Karpas-422 (cell line): ENCODE results near the gene TMEM132E. TPM values are rescaled to one million over a fixed set of nuclear protein-coding genes. Genes with fewer than 3 reads are reported as not detected.

Experiments
- DNase-seq: peaks from one replicate; pipeline ENCODE4 v3.0.0-alpha.2; 2015
- H2AFZ ChIP-seq: fragments of 200-600 bp; sonication (generic); 2 replicates; pipeline ENCODE4 v1.6.1; 2014; ENCODE audit warnings: antibody characterized with exemption, low read length, mixed read lengths
- H3K27ac ChIP-seq: fragments of 200-600 bp; sonication (generic); 2 replicates; pipeline ENCODE4 v1.5.1; 2014; ENCODE audit warnings: mild to moderate bottlenecking, low read length, moderate library complexity
- H3K27me3 ChIP-seq: fragments of 200-600 bp; sonication (generic); 2 replicates; pipeline ENCODE4 v1.6.1; 2014; ENCODE audit warnings: low read length, mixed read lengths
- H3K36me3 ChIP-seq: fragments of 200-600 bp; sonication (generic); 2 replicates; pipeline ENCODE4 v1.6.1; 2014; ENCODE audit warnings: low read length, mixed read lengths; ENCODE audit not compliant: insufficient read depth
- H3K4me1 ChIP-seq: fragments of 200-600 bp; sonication (generic); 2 replicates; pipeline ENCODE4 v1.6.1; 2014; ENCODE audit warnings: mild to moderate bottlenecking, low read length, mixed read lengths
- H3K4me2 ChIP-seq: fragments of 200-600 bp; sonication (generic); 2 replicates; pipeline ENCODE4 v1.6.1; 2014; ENCODE audit warnings: low read length, low read depth, mild to moderate bottlenecking; ENCODE audit not compliant: poor library complexity, severe bottlenecking
- H3K4me3 ChIP-seq: fragments of 200-600 bp; sonication (generic); 2 replicates; pipeline ENCODE4 v1.5.1; 2014; ENCODE audit warnings: mild to moderate bottlenecking, antibody characterized with exemption, low read length, mixed read lengths
- H3K79me2 ChIP-seq: fragments of 200-600 bp; sonication (generic); 2 replicates; pipeline ENCODE4 v1.6.1; 2014; ENCODE audit warnings: mild to moderate bottlenecking, low read length, mixed read lengths
- H3K9ac ChIP-seq: fragments of 200-600 bp; sonication (generic); 2 replicates; pipeline ENCODE4 v1.6.0; 2014; ENCODE audit warnings: low read length
- H3K9me2 ChIP-seq: fragments of 200-600 bp; sonication (generic), shearing (Covaris generic); replicated peaks from 2 replicates; pipeline ENCODE4 v1.6.0; 2014; ENCODE audit warnings: mild to moderate bottlenecking, low read length, moderate library complexity; ENCODE audit not compliant: insufficient read depth
- H3K9me3 ChIP-seq: fragments of 300-700, 200-600 bp; sonication (generic); 2 replicates; pipeline ENCODE4 v1.6.1; 2014; ENCODE audit warnings: low read length, mixed read lengths
- H4K20me1 ChIP-seq: fragments of 200-600 bp; sonication (generic); 2 replicates; pipeline ENCODE4 v1.6.1; 2014; ENCODE audit warnings: mild to moderate bottlenecking, antibody characterized with exemption, low read length, low read depth; ENCODE audit not compliant: insufficient read depth
- total RNA-seq: library from RNA; depleted of rRNA; stranded (reverse); fragments of >200 nt; shearing (Covaris generic); gene quantifications from 2 replicates; pipeline ENCODE4 v1.2.3, GENCODE V29; 2014; ENCODE audit warnings: low replicate concordance

The TMEM132E gene
- total RNA-seq, 1 experiment from 2014 or later: not detected

- Histone ChIP-seq H3K27ac (no peak overlapping the region), H3K9me3 (no peaks in the 10 kb centered on the region), H3K4me1 (no peaks in the 10 kb centered on the region), H3K79me2 (no peaks in the 10 kb centered on the region), H2AFZ (no peak overlapping the region), H3K36me3 (no peaks in the 10 kb centered on the region), H3K4me2 (no peak overlapping the region), H3K27me3 (no peaks in the 10 kb centered on the region), H4K20me1 (no peaks in the 10 kb centered on the region; the same call in 1 of the 2 replicates), H3K9ac (no peak overlapping the region), H3K4me3 (no peak overlapping the region), H3K9me2 (no peaks in the 10 kb centered on the region)
- no peak for DNase-seq
These were observed 3.0 kb downstream of the TMEM132E start for GRCh38 chr17:34582185-34582900.

- Histone ChIP-seq H3K9ac (no peak overlapping the region), H3K27ac (no peak overlapping the region), H3K4me1 (no peaks in the 10 kb centered on the region), H3K9me3 (no peaks in the 10 kb centered on the region), H3K36me3 (no peaks in the 10 kb centered on the region), H3K27me3 (no peaks in the 10 kb centered on the region), H4K20me1 (no peaks in the 10 kb centered on the region; the same call in 1 of the 2 replicates), H3K4me2 (no peak overlapping the region), H2AFZ (no peak overlapping the region), H3K9me2 (no peaks in the 10 kb centered on the region), H3K79me2 (no peaks in the 10 kb centered on the region), H3K4me3 (no peak overlapping the region)
- no peak for DNase-seq
These were observed 3.5 kb downstream of the TMEM132E start for GRCh38 chr17:34582901-34583245.

GRCh38 chr17:34584805-34585416, 5.5 kb downstream of the TMEM132E start:
- Histone ChIP-seq H2AFZ (no peak overlapping the region), H4K20me1 (no peaks in the 10 kb centered on the region), H3K4me1 (no peaks in the 10 kb centered on the region), H3K9ac (no peak overlapping the region), H3K27me3 (no peaks in the 10 kb centered on the region), H3K9me3 (no peaks in the 10 kb centered on the region), H3K79me2 (no peaks in the 10 kb centered on the region), H3K36me3 (no peaks in the 10 kb centered on the region), H3K9me2 (no peaks in the 10 kb centered on the region), H3K4me2 (no peak overlapping the region), H3K27ac (no peak overlapping the region), H3K4me3 (no peak overlapping the region)
- DNase-seq: peak; percentile 68

GRCh38 chr17:34586346-34586846, 7.0 kb downstream of the TMEM132E start:
- H4K20me1 ChIP-seq: no peaks in the 10 kb centered on the region
- no peak overlapping the region for H3K4me2 ChIP-seq
- no peak overlapping the region for H3K27ac ChIP-seq
- no peak overlapping the region for H2AFZ ChIP-seq
- no peaks in the 10 kb centered on the region for H3K9me3 ChIP-seq
- H3K4me3 ChIP-seq: no peak overlapping the region
- no peaks in the 10 kb centered on the region for H3K9me2 ChIP-seq
- no peak for DNase-seq
- H3K79me2 ChIP-seq: no peaks in the 10 kb centered on the region
- H3K9ac ChIP-seq: no peak overlapping the region
- H3K36me3 ChIP-seq: no peaks in the 10 kb centered on the region
- no peaks in the 10 kb centered on the region for H3K27me3 ChIP-seq
- H3K4me1 ChIP-seq: no peaks in the 10 kb centered on the region

GRCh38 chr17:34588266-34588665, 8.9 kb downstream of the TMEM132E start:
- H3K4me3 ChIP-seq: no peak overlapping the region
- H3K27me3 ChIP-seq: no peaks in the 10 kb centered on the region
- no peaks in the 10 kb centered on the region for H3K9me3 ChIP-seq
- H4K20me1 ChIP-seq: no peaks in the 10 kb centered on the region
- no peaks in the 10 kb centered on the region for H3K36me3 ChIP-seq
- H3K4me1 ChIP-seq: no peaks in the 10 kb centered on the region
- no peaks in the 10 kb centered on the region for H3K9me2 ChIP-seq
- H2AFZ ChIP-seq: no peak overlapping the region
- H3K9ac ChIP-seq: no peak overlapping the region
- no peak overlapping the region for H3K4me2 ChIP-seq
- H3K79me2 ChIP-seq: no peaks in the 10 kb centered on the region
- no peak for DNase-seq
- no peak overlapping the region for H3K27ac ChIP-seq

DNA sequence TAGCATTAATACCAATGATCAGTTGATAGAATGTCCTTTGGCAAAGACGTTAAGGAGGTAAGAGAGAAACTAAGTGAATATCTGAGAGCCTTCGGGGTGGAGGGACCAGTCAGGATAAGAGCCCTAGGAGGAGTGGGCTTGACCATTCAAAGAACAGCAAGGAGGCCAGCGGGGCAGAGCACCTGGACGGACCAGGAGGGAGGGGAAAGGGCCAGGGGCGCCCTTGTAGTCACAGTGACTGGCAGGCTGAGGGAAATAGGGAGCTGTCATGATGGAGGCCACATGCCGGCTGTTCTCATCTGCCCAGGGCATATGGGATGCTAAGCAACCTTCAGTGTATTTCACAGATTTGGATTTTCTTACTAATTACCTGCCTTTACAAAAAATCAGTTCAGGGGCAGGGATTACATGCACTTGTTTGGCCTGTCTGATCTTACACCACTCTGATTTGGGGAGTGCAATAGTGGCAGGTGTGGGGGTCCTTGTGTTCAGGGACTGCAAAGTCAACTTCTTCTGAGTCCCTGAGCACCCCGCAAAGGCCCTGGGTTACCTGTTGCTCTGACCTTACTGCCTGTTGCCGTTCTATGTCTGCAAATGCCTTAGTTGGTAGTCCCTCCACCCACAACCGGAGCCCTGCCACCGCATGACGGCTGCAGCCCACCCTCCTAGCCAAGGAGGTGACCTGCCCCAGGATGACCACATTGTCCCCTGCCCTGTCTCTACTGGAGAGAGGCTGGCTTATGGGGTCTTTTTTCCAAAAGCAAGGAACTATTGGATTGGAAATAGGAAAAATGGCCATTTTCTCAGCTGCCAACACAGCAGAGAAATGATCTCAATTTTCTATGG, 10.0 kb downstream of the TMEM132E start:
- no peak overlapping the region for H3K27ac ChIP-seq
- H3K4me2 ChIP-seq: no peak overlapping the region
- no peaks in the 10 kb centered on the region for H3K4me1 ChIP-seq
- H3K27me3 ChIP-seq: no peaks in the 10 kb centered on the region
- no peaks in the 10 kb centered on the region for H4K20me1 ChIP-seq
- no peak overlapping the region for H3K9ac ChIP-seq
- no peaks in the 10 kb centered on the region for H3K36me3 ChIP-seq
- DNase-seq: no peak
- no peak overlapping the region for H3K4me3 ChIP-seq
- no peak overlapping the region for H2AFZ ChIP-seq
- H3K79me2 ChIP-seq: no peaks in the 10 kb centered on the region
- H3K9me3 ChIP-seq: no peaks in the 10 kb centered on the region
- no peaks in the 10 kb centered on the region for H3K9me2 ChIP-seq

DNA sequence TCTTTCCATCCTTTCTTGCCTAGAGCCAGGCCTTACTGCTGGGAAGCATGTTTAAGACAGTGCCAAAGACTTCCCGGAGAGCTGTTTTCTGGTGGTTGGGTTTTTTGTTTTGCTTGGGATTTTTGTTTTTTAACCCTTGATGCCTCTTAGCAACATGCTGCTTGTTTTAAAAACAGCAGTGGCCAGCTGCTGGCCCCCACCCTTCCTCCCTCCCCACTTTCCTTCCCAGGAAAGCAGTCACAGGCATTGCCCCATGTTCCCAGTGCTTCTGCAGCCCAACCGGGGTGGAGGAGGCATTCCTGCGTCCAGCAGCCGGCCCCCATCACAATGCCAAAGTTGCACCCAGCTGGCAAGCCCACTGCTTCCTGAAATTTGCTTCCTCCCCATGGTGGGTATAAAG, 12.6 kb downstream of the TMEM132E start:
- no peak for DNase-seq
- H3K79me2 ChIP-seq: no peaks in the 10 kb centered on the region
- no peaks in the 10 kb centered on the region for H3K27me3 ChIP-seq
- H3K9me3 ChIP-seq: no peaks in the 10 kb centered on the region
- no peak overlapping the region for H3K9ac ChIP-seq
- H3K4me1 ChIP-seq: no peaks in the 10 kb centered on the region
- H3K27ac ChIP-seq: no peak overlapping the region
- no peaks in the 10 kb centered on the region for H4K20me1 ChIP-seq
- no peak overlapping the region for H2AFZ ChIP-seq
- no peak overlapping the region for H3K4me2 ChIP-seq
- H3K9me2 ChIP-seq: no peaks in the 10 kb centered on the region
- H3K4me3 ChIP-seq: no peak overlapping the region
- no peaks in the 10 kb centered on the region for H3K36me3 ChIP-seq

DNA sequence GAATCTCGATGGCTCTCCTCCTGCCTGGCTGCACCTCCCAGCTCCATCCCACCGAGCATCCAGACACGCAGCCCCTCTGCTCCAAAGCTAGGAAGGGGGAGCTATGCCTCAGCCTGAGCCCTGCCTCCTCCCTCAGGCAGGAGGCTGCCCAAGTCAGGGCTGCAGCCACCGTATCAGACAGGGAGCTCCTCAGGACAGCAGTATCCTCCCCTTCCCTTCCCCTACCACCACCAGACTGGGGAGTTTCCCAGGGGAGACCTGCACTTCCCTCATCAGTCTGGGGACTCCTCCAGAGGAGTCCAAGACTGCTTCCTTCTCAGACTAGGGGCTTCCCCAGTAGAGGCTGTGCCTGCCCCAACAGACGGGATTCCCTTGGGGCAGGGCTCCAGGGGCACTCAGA, 17.5 kb downstream of the TMEM132E start:
- H3K4me1 ChIP-seq: no peaks in the 10 kb centered on the region
- H3K9me3 ChIP-seq: no peaks in the 10 kb centered on the region
- H3K36me3 ChIP-seq: no peaks in the 10 kb centered on the region
- H3K27ac ChIP-seq: no peak overlapping the region
- no peak overlapping the region for H3K9ac ChIP-seq
- no peaks in the 10 kb centered on the region for H3K27me3 ChIP-seq
- no peak overlapping the region for H3K4me2 ChIP-seq
- no peaks in the 10 kb centered on the region for H3K9me2 ChIP-seq
- H2AFZ ChIP-seq: no peak overlapping the region
- no peak overlapping the region for H3K4me3 ChIP-seq
- DNase-seq: no peak
- H4K20me1 ChIP-seq: no peaks in the 10 kb centered on the region
- no peaks in the 10 kb centered on the region for H3K79me2 ChIP-seq
